K562 (cell line): Measurements from ENCODE around the gene MMP17. TPM values are rescaled to one million over a fixed set of nuclear protein-coding genes. Genes with fewer than 3 reads are reported as not detected.

ENCODE experiments used
- ARID2 ChIP-seq: fragments of 450-650 bp; IDR thresholded peaks from 2 replicates; pipeline ENCODE4 v1.6.1; 2017; ENCODE audit warnings: antibody characterized with exemption, mild to moderate bottlenecking
- ASH1L ChIP-seq: fragments of 450-650 bp; IDR thresholded peaks from 2 replicates; pipeline ENCODE4 v1.6.1; 2018; ENCODE audit warnings: borderline replicate concordance, mild to moderate bottlenecking, low read depth; ENCODE audit not compliant: partially characterized antibody
- ATF1 ChIP-seq, 2 experiments: fragments of 450-650 bp in 1 of 2; IDR thresholded peaks; 2 replicates each; pipeline ENCODE4 v1.6.1; 2016; ENCODE audit warnings: missing compliant biosample characterization in 1 of 2, missing genetic modification characterization in 1 of 2
- ATF7 ChIP-seq: fragments of 450-650 bp; IDR thresholded peaks from 2 replicates; pipeline ENCODE4 v1.7.1; 2014; ENCODE audit warnings: mild to moderate bottlenecking, moderate library complexity
- BCOR ChIP-seq: fragments of 450-650 bp; IDR thresholded peaks from 2 replicates; pipeline ENCODE4 v1.6.1; 2016
- EP300 ChIP-seq: IDR thresholded peaks from 2 replicates; pipeline ENCODE4 v1.6.1; 2012; ENCODE audit warnings: low read length, improper control_type of control experiment
- EWSR1 ChIP-seq: fragments of 450-650 bp; IDR thresholded peaks from 2 replicates; pipeline ENCODE4 v1.6.1; 2018; ENCODE audit warnings: borderline replicate concordance, mild to moderate bottlenecking, low read depth, moderate library complexity; ENCODE audit not compliant: partially characterized antibody
- HIVEP1 ChIP-seq: fragments of 250-450 bp; sonication (Bioruptor Pico); IDR thresholded peaks from 2 replicates; pipeline ENCODE4 v1.4.0; 2020; ENCODE audit warnings: mild to moderate bottlenecking
- MAX ChIP-seq: sonication (generic); formaldehyde crosslinking; IDR thresholded peaks from 2 replicates; pipeline ENCODE4 v1.9.0; 2022; ENCODE audit warnings: mild to moderate bottlenecking, missing genetic modification reagents
- MED1 ChIP-seq: sonication (generic); formaldehyde crosslinking; IDR thresholded peaks from 2 replicates; pipeline ENCODE4 v1.8.1; 2023; ENCODE audit warnings: missing genetic modification reagents, borderline replicate concordance
- MXD1 ChIP-seq: fragments of 250-450 bp; sonication (Bioruptor Pico); IDR thresholded peaks from 2 replicates; pipeline ENCODE4 v1.8.0; 2021; ENCODE audit warnings: borderline replicate concordance, mild to moderate bottlenecking, moderate library complexity; ENCODE audit not compliant: poor library complexity, severe bottlenecking
- MYC ChIP-seq, 2 experiments: fragments of 250-450 bp in 1 of 2; sonication (Bioruptor Pico) in 1 of 2; IDR thresholded peaks; 2 replicates each; pipeline versions ENCODE4 v1.5.1 to v1.6.1; 2012 to 2021; ENCODE audit warnings: low read depth in 2 of 2, borderline replicate concordance in 1 of 2, improper control_type of control experiment in 1 of 2, low read length in 1 of 2, mild to moderate bottlenecking in 1 of 2, moderate library complexity in 1 of 2
- NCOA6 ChIP-seq: fragments of 450-650 bp; IDR thresholded peaks from 2 replicates; pipeline ENCODE4 v1.6.1; 2017; ENCODE audit warnings: mild to moderate bottlenecking
- NELFE ChIP-seq: IDR thresholded peaks from 2 replicates; pipeline ENCODE4 v1.6.1; 2011; ENCODE audit warnings: mild to moderate bottlenecking; ENCODE audit not compliant: insufficient read depth, insufficient read length
- NEUROD1 ChIP-seq: fragments of 150-350 bp; IDR thresholded peaks from 2 replicates; pipeline ENCODE4 v1.6.1; 2014; ENCODE audit warnings: borderline replicate concordance, low read length, low read depth; ENCODE audit not compliant: partially characterized antibody
- PHB2 ChIP-seq: fragments of 450-650 bp; IDR thresholded peaks from 2 replicates; pipeline ENCODE4 v1.6.1; 2017; ENCODE audit warnings: low read depth
- PTBP1 ChIP-seq: fragments of 200-400 bp; formaldehyde crosslinking; IDR thresholded peaks from 2 replicates; pipeline ENCODE4 v1.6.1; 2017; ENCODE audit warnings: low read depth, low read length
- PURB ChIP-seq: sonication (generic); formaldehyde crosslinking; IDR thresholded peaks from 2 replicates; pipeline ENCODE4 v1.9.0; 2021; ENCODE audit warnings: low read depth, mild to moderate bottlenecking, missing genetic modification reagents
- RBM25 ChIP-seq: fragments of 200-400 bp; formaldehyde crosslinking; IDR thresholded peaks from 2 replicates; pipeline ENCODE4 v1.6.1; 2018; ENCODE audit warnings: low read length, low read depth, moderate library complexity; ENCODE audit not compliant: severe bottlenecking
- SMAD1 ChIP-seq: fragments of 150-350 bp; IDR thresholded peaks from 2 replicates; pipeline ENCODE4 v1.6.1; 2014; ENCODE audit warnings: low read length, low read depth; ENCODE audit not compliant: partially characterized antibody
- SMAD3 ChIP-seq: fragments of 450-650 bp; formaldehyde crosslinking; conservative IDR thresholded peaks from 2 replicates; pipeline ENCODE4 v1.4.0; 2020; ENCODE audit warnings: mild to moderate bottlenecking
- SMARCC2 ChIP-seq: fragments of 450-650 bp; IDR thresholded peaks from 2 replicates; pipeline ENCODE4 v1.6.1; 2017; ENCODE audit warnings: antibody characterized with exemption, moderate library complexity, mild to moderate bottlenecking, low read depth
- TAL1 ChIP-seq: fragments of 450-650 bp; IDR thresholded peaks from 2 replicates; pipeline ENCODE4 v1.6.1; 2016; ENCODE audit warnings: mild to moderate bottlenecking
- TEAD2 ChIP-seq: fragments of 450-650 bp; IDR thresholded peaks from 2 replicates; pipeline ENCODE4 v1.6.1; 2016; ENCODE audit warnings: missing genetic modification characterization, control low read depth, missing compliant biosample characterization
- TRIM24 ChIP-seq, 2 experiments: fragments of 450-650 bp; IDR thresholded peaks; 2 replicates each; pipeline ENCODE4 v1.6.1; 2016
- USF2 ChIP-seq: sonication (generic); formaldehyde crosslinking; IDR thresholded peaks from 2 replicates; pipeline ENCODE4 v1.5.0; 2020; ENCODE audit warnings: missing genetic modification reagents
- ZBTB34 ChIP-seq: fragments of 250-450 bp; sonication (Bioruptor Pico); IDR thresholded peaks from 2 replicates; pipeline ENCODE4 v1.8.0; 2021; ENCODE audit warnings: mild to moderate bottlenecking, moderate library complexity
- ZNF445 ChIP-seq: fragments of 250-450 bp; sonication (Bioruptor Pico); IDR thresholded peaks from 2 replicates; pipeline ENCODE4 v1.4.0; 2020; ENCODE audit warnings: low read depth, mild to moderate bottlenecking, moderate library complexity
- ZNF785 ChIP-seq: fragments of 250-450 bp; sonication (Bioruptor Pico); IDR thresholded peaks from 2 replicates; pipeline ENCODE4 v1.4.0; 2020; ENCODE audit warnings: mild to moderate bottlenecking
- polyA plus RNA-seq, 8 experiments: library from polyadenylated mRNA; depleted of rRNA in 4 of 8; stranded (reverse) in 5 of 8; unstranded in 3 of 8; fragments of >200 nt; fragmentation: Nextera tagmentation in 2 of 8; fragmentation: Illumina TruSeq in 1 of 8; extraction: Ambion mirVana in 2 of 8; extraction: Trizol in 1 of 8; gene quantifications; 2 replicates each; pipeline versions ENCODE4 v1.2.1 to v1.2.3, GENCODE V29; 2011 to 2014; ENCODE audit warnings: inconsistent platforms in 1 of 8, missing spikeins in 1 of 8
- total RNA-seq, 7 experiments: library from RNA; depleted of rRNA in 6 of 7; stranded (reverse); fragments of >200 nt in 6 of 7; fragmentation: Illumina TruSeq in 2 of 7; extraction: Trizol in 2 of 7; gene quantifications; 2 replicates each; pipeline versions ENCODE4 v1.2.1 to v1.2.3, GENCODE V29; 2011 to 2021; ENCODE audit warnings: low replicate concordance in 1 of 7

MMP17 gene
- total and polyA plus RNA-seq, 9 of the 15 experiments (the other 6 are each of a cell fraction or from before 2014, with no cell fraction given): 1.1 to 21.2 (median 17.1) TPM; not detected in 2

GRCh38 chr12:131833288-131833895 is 5.2 kb downstream of the MMP17 start (continued):
- no peak for TF ChIP-seq TEAD2 (tag)
- TF ChIP-seq MYC (IDR thresholded peaks at IDR 0.05; ENCODE audit: low read depth, low read length): no peak
- TF ChIP-seq MYC (CRISPR knock-in tag; IDR thresholded peaks at IDR 0.05; ENCODE audit: borderline replicate concordance, low read depth): no peak
- TF ChIP-seq USF2: no peak
- TF ChIP-seq TAL1: no peak
- TF ChIP-seq EP300: no peak
- TF ChIP-seq ZBTB34 (CRISPR knock-in tag): no peak
- 0 out of 2 replicates have a peak, but pooled peaks have one; percentile 45 for TF ChIP-seq PTBP1
- TF ChIP-seq ZNF445 (CRISPR knock-in tag): no peak
- TF ChIP-seq ATF1 (CRISPR knock-in tag; IDR thresholded peaks at IDR 0.05): no peak
- 0 out of 2 replicates have a peak, but pooled peaks have one; percentile 8 for TF ChIP-seq ATF1 (tag; IDR thresholded peaks at IDR 0.05)
- no peak for TF ChIP-seq ARID2
- TF ChIP-seq MAX (CRISPR knock-in tag): no peak
- TF ChIP-seq ZNF785 (CRISPR knock-in tag): no peak
- no peak for TF ChIP-seq NCOA6
- no peak for TF ChIP-seq HIVEP1 (CRISPR knock-in tag)
- TF ChIP-seq PHB2: no peak
- TF ChIP-seq NEUROD1: no peak
- no peak for TF ChIP-seq SMAD1
- no peak for TF ChIP-seq TRIM24 (IDR thresholded peaks at IDR 0.05)
- TF ChIP-seq ASH1L: no peak
- no peak for TF ChIP-seq MED1 (CRISPR knock-in tag)
- no peak for TF ChIP-seq MXD1 (CRISPR knock-in tag)
- peak; percentile 74 for TF ChIP-seq BCOR
- no peak for TF ChIP-seq NELFE
- TF ChIP-seq PURB (CRISPR knock-in tag): no peak
- TF ChIP-seq RBM25: peak; percentile 76
- TF ChIP-seq ATF7: no peak
- no peak for TF ChIP-seq SMARCC2
- TF ChIP-seq SMAD3: no peak
- no peak for TF ChIP-seq EWSR1
